UCSD-AML1 (cell line): ENCODE data around the gene NECAB3.

Experiments
- DNase-seq: peaks from one replicate; lab custom pipeline; 2025; ENCODE audit not compliant: unreplicated experiment; lab: John Stamatoyannopoulos, UW

The NECAB3 gene

DNA sequence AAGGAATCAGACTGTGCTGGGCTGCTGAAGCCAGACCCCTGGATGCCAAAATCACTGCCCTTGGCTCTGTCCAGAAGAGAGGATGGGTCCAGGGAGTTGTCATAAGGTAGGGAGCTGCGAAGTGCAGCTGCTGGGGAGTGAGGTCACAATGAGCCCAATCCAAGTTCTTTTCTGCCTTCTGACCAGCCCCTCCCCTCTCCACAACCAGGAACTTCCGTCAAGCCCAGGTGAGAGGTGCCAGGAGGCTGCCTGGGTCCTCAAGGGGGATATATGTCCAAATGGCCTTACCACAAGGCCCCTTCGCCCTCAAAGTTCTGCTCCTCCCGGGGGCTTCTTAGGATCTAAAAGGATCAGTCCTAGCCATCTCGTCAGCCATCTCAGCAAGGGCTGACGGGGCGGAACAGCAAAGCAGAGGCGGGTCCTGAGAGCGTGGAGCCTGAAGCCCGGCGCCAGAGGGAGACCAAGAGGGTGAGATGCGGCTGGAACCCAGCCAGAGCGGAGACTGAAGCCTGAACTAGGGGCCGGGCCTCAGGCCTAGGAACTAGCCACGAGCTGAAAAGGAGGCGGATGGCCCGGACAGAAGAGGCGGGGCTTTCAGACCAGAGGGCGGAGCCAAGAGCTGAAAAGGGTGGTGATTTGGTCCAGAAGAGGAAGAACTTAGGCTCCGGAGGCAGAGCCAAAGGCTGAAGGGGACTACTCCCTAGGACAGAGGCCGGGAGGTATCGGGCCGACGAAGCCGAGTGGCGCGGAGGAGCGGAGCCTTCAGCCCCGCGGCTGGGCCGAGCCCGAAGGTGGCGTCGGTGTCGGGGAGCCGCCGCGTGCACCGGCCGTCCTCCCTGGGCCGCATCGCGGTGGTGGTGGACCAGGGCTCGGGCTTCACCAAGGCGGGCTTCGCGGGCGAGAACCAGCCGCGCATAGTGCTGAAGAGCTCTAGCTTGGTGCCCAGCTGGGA, 7.7 kb downstream of the NECAB3 start, which contains the start of gene ACTL10:
ACTL10 (plus strand) TSS at position 651 of the 952 bp plus-strand sequence. CDS start 555 bp downstream, outside the sequence.
- DNase-seq: peak; percentile 98

DNA sequence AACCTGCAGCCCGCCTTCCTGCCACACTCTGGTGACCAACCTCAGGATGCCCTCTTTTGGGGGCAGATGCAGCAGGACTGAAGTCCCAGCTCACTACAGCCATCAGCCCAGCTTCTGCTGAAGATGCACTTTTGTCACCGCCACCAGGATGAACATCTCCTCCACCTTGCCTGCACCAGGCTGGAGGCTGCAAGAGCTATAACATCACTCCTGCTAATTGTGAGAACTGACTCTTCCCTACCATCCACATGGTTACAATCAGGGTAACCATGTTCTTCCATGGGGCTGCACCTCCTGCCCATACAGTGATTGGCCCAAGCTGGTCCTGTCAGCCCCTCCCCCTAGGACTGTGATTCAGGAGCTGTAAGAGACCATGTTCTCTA, 9.5 kb downstream of the NECAB3 start:
- no peak for DNase-seq

DNA sequence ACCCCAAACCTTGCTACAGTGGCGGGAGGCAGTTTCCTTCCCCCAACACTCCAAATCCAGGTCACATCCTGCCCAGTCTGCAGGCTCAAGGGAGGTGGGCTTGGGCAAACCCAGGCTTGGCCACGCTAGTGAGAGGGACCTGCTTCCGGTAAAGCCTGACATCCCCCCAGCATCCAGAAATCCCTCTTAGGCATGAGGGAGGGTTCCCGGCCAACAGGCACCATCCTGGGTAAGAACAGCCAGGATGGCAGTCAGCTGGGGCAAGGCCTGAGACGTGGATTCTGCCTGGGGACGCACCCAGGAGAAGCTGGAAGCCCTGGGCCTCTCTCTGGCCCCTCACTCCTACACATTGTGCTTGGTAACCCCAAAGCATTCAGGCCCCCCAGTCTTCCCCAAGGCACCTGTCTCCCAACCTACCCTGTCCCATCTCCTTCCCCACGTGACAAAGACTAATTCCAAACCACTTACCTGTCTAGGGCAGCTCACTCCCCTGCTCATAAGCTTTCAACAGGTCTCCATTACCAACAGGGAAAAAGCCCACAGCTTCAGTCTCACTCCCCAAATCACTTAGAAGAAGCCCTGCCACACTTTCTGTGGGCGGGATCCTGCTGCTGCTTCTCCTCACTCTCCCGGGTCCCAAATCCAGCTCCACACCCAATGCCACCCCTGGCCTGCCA, 10.0 kb downstream of the NECAB3 start:
- DNase-seq: no peak

DNA sequence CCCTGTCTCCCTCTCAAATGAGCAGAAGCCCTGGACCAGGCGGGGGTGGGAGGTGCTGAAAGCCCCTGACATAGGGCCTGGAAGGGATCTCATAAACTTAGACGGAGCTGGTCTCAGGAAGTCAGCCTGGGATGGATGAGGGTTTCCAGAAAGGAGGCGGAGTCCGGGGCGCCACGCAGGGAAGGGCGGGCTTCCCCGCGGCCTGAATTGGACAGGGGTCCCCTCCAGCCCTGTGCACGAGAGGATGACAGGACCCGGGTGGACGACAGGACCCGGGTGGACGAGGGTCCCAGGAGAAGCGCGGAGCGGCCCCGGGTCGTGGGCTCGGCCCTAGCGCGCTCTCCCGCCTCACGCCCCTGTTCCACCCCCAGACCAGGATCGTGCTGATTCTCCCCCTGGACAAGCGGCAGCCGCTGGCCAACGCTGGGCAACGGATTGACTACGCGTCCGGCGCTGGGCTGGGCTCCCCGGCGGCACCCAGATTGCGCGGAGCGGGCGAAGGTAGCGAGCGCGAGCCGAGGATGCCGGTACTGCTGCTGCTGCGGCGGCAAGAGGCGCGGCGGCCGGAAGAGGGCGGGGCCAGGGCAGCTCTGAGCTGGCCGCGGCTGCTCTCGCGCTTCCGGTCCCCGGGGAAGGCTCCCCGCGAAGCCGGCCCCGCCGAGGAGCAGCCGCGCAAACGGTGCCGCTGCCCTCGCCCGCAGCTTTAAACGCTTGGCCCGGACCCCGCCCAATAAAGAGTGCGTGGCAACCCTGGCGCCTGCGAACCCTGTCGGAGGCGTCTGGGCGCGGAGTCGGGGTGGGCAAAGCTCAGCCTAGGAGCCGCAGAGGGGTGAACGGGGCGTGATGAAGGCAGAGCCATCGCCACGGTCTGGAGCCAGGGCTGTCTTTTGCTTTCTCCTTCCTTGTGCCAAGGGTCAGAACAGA, 10.8 kb downstream of the NECAB3 start:
- peak; percentile 82 for DNase-seq

DNA sequence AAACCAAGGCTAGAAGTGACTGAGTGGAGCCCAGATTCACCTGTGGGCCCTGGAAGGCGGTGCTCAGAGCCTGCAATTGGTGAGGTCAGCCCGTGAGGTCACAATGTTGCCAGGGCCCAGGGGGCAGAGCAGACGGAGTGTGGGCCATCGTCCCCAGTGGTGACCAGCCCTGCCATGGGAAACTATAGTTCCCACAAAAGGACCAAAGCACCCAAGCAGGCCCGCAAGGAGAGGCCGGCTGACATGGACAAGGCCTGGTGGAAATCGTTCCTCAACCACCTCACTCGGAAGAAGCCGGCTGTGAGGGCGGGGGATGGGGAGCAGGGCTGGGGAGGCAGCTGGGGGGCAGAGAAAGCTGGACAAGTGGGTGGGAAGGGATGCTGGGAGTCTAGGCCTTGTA, 12.1 kb downstream of the NECAB3 start, which contains the start of gene C20orf144:
C20orf144 (plus strand) TSS at position 156 of the 400 bp plus-strand sequence; CDS start at position 175, 19 bp downstream.
- DNase-seq: no peak

DNA sequence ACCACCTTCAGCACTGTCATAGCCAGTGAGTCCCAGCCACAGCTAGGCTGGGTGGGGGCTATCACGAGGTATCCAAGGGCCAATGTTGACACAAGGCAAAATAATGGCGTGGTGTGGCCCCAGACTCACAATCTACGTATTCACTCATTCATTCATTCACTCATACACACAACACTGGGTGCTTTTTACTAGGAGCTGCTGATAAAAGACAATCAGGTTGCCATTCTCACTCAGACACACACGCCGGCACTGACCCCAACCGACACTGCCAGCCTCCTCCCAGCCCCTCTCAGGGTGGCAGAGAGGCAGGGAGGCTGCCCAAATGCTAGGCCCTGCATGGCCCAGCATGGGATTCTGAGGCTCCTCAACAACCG, 13.6 kb downstream of the NECAB3 start:
- no peak for DNase-seq

DNA sequence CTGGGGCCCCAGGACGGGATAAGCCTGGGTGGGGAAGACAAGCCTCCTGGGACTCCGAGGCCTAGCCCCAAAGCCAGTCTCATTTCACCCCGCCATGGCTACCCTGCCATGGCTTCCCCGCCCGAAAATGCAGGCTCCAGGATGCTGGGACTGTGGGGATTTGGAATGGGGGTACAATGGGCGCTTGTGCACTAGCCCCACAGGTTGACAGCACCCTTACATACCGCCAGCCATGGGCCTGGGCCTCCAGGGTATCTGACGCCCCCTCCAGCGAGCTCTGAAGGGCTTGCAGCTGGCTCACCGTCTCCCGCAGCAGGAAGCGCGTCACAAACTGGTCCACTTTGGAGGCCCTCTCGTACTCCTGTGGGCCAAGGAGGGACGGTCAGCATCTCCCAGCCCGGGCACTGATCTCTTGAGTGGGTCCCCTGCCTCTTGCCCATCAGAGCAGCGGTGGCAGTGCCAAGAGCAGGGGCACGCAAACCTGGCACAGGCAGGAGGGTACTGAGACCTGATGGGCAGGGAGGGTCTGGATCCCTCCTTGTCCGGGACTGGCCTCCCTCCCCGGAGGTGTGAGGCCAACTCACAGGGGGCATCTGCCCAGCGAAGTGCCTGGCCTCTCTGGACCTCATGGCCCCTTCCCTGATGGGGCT, 14.1 kb downstream of the NECAB3 start:
- no peak for DNase-seq

DNA sequence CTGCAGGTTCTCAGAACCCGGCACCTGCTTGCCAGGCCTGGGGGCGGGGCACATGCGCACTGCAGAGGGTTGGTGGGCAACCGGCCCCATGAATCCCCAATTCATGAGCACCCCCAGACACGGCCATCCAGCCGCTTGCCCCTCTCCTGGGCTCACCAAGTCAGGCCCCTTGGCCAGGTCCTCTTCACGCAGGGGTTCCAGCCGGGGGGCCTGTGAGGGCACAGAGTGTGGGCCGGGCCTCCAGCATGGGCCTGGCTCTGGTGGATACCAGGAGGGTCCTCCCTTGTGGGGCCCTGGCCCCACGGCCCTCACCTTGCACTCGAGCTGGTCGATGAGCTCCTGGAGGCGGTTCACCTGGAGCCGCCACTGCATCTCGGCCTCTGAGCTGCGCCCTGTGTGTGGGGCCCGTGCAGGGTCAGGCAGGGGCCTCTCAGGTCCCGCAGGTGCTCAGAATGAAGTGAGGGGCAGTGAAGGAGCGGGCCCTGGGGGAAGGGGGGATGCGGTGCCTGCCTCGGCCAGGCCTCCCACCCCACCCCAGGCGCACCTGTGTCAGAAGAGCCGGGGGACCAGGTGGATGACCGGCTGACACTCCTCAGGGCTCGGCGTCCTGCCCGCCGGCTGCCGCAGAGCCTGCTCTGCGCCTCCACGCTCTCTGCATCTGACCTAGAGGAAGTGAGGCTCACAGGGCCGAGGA, 14.7 kb downstream of the NECAB3 start:
- no peak for DNase-seq

DNA sequence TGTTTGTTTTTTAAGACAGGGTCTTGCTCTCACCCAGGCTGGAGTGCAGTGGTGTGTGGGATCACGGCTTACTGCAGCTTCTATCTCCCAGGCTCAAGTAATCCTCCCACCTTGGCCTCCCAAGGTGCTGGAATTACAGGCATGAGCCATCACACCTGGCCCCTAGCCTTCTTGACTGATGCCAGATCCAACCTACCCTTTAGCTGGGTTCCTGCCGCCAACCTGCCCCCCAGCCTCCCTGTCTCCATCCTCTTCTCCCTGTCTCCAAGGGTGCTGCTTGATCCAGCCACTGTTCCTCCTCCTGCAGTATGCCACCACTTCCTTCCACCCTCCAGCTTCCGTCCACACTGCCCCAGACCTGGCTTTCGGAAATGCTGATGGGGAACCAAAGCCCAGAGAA, 15.3 kb downstream of the NECAB3 start:
- no peak for DNase-seq

DNA sequence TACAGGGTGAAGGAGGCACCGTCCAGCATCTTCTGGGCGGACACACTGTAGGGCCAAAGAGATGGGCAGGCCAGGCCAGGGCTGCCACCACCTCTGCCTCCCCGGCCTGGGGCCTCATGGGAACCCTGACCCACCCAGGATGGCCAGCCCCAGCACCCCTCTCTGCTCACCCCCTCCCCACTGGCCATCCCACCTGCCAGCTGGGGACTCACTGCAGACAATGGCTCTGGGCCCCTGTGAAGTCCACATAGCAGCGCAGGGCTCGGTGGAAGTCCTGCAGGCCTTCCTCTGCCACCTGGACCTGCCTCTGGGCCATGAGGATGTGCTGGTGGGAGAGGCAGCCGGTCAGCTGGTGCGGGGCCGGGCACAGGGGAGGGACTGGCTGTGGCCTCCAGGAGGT, 15.7 kb downstream of the NECAB3 start:
- DNase-seq: no peak

DNA sequence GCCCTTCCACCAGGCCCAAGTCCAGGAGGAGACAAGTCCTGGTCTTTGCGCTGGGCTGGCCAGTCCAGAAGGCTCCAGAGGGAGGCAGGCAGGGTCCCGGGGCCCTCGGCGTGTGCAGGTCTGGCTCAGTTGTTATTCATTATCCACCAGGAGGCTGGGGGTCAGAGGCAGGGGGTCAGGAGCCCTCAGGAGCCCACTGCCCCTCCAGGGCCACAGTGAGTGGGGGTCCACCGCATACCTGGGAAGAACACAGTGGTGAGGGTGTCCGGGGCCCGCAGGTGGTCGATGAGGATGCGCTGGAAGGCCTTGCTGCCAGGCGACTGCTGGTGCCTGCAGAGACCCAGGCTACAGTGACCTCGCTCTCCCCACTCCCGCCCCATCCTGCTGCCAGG, 16.5 kb downstream of the NECAB3 start:
- DNase-seq: no peak

DNA sequence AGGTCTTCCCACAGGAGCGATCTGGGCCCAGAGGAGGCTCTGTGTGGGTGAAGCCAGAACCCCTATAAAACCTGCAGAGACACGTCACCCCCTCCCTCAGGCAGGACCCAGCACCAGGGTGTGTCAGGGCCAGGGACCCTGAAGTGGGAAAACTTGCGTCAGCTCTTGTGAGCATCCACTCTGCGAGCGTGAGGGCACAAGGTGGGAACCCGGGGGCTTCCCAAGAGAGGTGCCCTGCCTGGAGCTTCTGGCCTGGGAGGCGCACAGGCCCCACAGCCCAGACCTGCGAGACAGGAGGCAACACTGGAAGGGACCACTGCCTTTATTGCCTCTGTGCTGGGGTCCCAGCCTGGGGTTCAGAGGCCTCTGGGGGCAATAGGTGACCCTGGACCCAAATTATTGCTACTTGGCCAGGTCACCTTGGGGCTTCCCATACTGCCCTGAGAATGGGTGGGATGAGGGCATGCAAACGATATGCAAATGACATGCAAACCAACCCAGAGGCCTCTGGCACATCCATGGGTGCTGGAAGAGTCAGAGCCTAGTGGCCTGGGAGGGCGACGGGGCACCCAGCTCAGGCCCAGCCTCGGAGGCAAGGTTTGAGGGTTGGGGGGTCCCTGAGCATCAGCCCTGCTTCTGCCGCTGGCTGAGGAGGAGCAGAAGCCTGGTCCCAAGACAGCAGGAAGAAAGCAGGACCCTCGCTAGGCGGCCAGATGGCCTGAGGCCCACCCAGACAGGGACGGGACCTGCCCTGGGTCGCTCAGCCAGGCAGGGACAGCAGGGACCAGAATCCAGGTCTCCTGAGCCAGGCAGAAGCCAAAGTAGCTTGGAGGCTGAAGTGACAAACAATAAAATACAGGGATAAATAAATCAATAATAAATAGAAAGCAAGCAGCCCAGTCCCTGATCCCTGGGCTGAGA, 17.2 kb downstream of the NECAB3 start:
- DNase-seq: no peak

DNA sequence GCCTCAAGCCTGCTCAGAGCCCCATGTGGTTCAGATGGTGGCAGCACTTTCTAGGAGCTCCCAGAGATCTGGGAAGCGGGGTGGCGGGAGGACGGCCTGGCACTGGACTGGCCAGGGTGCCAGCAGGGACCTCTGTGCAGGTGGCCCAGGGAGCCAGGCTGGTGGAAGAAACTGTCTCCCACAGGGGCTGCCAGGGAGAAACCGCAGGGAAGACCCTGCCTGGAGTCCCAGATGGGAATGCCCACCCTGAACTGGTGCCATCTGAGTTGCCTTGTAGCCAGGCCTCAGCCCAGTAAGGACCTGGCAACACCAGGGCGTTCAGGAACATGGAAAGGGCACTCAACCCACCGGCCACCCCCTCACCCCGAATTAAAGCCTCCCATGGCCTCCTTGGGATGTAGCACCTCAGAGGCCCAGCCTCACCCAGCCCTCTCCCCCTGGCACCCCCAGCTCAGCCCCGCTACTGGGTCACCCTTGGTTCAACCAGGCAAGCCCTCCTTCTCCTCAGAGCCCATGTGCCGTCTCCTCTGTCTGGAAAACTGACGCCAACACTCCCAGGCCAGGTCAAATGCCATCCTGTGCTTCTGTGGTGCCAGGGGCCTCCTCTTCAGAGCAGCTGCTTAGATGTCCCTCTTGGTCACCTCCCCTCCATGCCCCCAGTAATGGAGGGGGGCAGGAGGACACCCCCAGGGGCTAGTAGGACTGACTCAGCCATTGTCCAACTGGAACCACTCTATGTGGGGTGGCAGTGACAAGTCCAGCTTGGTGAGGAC, 18.0 kb downstream of the NECAB3 start:
- DNase-seq: no peak

DNA sequence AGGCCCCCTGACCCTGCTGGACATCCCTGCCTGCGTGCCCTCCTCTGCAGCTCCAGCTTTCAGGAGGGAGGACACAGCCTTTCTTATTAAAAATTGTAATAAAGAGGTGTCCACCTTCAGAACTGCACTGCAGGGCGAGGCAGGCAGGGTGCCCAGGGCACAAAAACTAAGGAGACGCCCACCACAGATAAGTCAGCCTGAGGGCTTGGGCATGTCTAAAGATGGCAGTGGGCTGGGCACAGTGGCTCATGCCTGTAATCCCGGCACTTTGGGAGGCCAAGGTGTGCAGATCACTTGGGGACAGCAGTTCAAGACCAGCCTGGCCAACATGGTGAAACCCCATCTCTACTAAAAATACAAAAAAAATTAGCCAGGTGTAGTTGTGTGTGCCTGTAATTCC, 19.1 kb downstream of the NECAB3 start:
- DNase-seq: no peak

DNA sequence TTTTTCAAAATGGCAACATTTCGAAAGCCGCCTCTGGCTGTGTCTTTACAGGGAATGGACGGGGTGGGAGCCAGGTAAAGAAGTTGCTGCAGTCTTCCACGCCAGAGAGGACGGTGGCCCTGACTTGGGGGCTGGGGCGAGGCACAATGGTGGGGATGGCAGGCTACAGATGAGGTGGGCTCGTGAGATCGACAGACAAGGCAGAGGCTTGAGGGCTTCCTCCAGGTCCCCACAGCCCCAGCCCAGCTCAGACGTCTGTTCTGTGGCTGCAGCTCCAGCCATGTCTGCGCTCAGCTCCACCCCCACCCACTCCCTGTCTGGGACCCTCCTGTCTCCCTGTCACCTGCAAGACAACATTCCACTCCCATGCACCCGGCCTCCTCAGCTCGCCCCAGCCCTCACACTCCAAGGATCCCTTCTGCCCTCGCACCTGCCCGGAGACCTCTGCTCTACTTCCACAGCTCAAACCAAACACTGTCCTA, 19.5 kb downstream of the NECAB3 start:
- no peak for DNase-seq

DNA sequence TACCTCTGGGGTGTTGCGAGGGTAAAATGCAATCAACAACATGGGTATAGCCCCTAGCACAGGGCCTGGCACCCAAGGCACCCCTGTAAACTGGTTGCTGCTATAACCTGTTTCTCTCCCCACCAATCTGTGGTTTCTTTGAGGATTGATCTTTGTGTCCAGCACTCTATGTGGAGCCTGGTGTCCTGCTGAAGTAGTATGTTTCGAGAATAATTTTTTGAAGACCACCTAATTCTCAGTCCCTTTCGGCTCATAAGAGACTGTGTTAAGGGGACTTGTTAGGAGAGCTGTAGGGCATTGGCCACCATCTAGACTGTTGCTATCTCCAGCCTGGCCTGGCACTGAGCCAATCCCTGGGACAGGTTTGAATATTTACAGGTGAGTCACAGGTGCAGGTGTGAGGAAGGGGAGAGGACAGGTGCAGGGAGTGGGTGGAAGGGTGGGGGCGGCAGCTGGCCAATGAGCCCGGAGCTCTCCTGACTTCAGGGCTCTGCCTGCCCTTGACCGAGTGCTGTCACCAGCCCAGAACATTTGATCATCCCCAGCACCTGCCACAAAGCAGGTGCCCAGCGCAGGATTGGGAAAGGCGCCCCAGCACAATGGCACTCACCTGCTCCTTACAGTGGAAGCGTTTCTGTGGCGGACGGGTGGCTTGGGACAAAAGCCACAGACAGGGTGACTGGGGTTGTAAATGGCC, 20.2 kb downstream of the NECAB3 start:
- DNase-seq: no peak

DNA sequence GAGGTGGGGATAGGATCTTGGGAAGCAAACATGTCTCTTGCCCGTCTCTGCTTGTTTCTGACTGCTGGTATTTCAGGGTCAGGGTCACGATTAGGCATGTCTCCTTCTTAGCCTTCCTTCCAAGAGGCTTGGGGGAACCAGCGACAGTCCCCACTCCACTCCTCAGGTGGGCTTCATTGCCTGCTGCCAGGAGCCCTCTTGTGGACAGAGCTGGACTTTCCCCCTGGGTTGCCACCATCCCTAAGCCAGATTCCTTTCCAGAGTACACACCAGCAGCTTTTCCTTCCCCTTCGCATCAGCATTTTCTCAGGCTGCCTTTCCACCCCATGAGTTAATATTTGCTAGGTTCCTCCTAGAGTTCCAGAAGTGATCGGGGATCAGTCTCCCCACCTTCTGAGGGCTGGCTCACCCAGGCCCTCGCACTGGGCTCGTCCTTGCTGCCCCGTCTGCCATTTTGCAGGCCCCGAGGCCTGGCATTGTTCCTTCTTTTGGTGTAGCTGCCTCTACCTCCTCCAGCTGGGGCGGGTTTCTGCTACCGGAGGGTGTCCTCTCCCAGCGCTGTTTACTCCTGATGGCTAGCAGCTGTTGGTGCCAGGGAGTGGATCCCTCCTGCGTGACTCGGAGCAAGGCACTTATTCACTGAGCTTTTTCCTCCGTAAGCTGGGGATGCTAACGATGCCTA, 20.9 kb downstream of the NECAB3 start:
- peak; percentile 41 for DNase-seq
